ENCODE data around the gene DTHD1. TPM values are rescaled to one million over a fixed set of nuclear protein-coding genes. Genes with fewer than 3 reads are reported as not detected.

Gene DTHD1
- total RNA-seq, 5 donors from 2014 or later (not counting 1 experiment from before 2014, with no cell fraction given) = 0.79 to 7.9 (median 2.5) TPM

GRCh38 chr4:36386691-36387090 is 105.3 kb downstream of the DTHD1 start:
- Mint-ChIP-seq H3K27me3 (no peaks in the 10 kb centered on the region), H3K36me3 (no peaks in the 10 kb centered on the region), H3K4me3 (peak overlapping the region in 2 of 3 donors; percentile 4 to 43), H3K9me3 (no peaks in the 10 kb centered on the region), H3K4me1 (peaks cover 36 to 39% (median 37%) of the 10 kb centered on the region in 3 donors), H3K27ac (peak overlapping the region; percentile 89 to 93)
- peak in 1 of 35 experiments; percentile 15 for DNase-seq
- Histone ChIP-seq H3K4me1 (ENCODE audit: control insufficient read depth in 1 of 2, extremely low read depth in 1 of 2, insufficient read depth in 2 of 2, low read length in 2 of 2) (peaks cover 9 to 19% of the 10 kb centered on the region in 2 experiments), H3K9me3 (no peaks in the 10 kb centered on the region), H3K27me3 (replicated peaks in 1 of 2; ENCODE audit: control insufficient read depth in 2 of 2, extremely low read depth in 1 of 2, insufficient read depth in 2 of 2, low read length in 1 of 2) (no peaks in the 10 kb centered on the region), H3K27ac (ENCODE audit: low read length) (peak overlapping the region; percentile 83), H3K36me3 (ENCODE audit: control insufficient read depth in 2 of 2, extremely low read depth in 1 of 2, insufficient read depth in 1 of 2, low read length in 1 of 2) (no peaks in the 10 kb centered on the region), H3K4me3 (ENCODE audit: control insufficient read depth in 1 of 2, extremely low read depth in 1 of 2, low read length in 1 of 2) (no peak overlapping the region)
- ChIA-PET POLR2A (no interaction called here), CTCF (interaction anchor here (0.6 to 3.1 kb wide), 3 partner anchors 12 to 15 kb away, joined by 3 to 52 read pairs (median 3); no protein-coding TSS in a partner anchor)
- no peak for ATAC-seq (replicated peaks in 1 of 4)

- Histone ChIP-seq H3K9me3 (no peaks in the 10 kb centered on the region), H3K4me1 (ENCODE audit: control insufficient read depth in 1 of 2, extremely low read depth in 1 of 2, insufficient read depth in 2 of 2, low read length in 2 of 2) (peaks cover 9 to 19% of the 10 kb centered on the region in 2 experiments), H3K27me3 (replicated peaks in 1 of 2; ENCODE audit: control insufficient read depth in 2 of 2, extremely low read depth in 1 of 2, insufficient read depth in 2 of 2, low read length in 1 of 2) (no peaks in the 10 kb centered on the region), H3K4me3 (ENCODE audit: control insufficient read depth in 1 of 2, extremely low read depth in 1 of 2, low read length in 1 of 2) (no peak overlapping the region), H3K36me3 (ENCODE audit: control insufficient read depth in 2 of 2, extremely low read depth in 1 of 2, insufficient read depth in 1 of 2, low read length in 1 of 2) (no peaks in the 10 kb centered on the region), H3K27ac (ENCODE audit: low read length) (no peak overlapping the region)
- Mint-ChIP-seq H3K27me3 (no peaks in the 10 kb centered on the region), H3K27ac (no peak overlapping the region), H3K4me1 (peaks cover 28 to 45% (median 32%) of the 10 kb centered on the region in 3 donors), H3K9me3 (no peaks in the 10 kb centered on the region), H3K4me3 (no peak overlapping the region), H3K36me3 (no peaks in the 10 kb centered on the region)
- DNase-seq (no peak), ATAC-seq (replicated peaks in 1 of 4) (no peak)
- CTCF ChIA-PET = interaction anchor here (1.1 to 1.8 kb wide), 2 partner anchors 11 kb away, joined by 3 to 8 read pairs; no protein-coding TSS in a partner anchor
- WGBS (ENCODE audit: insufficient coverage) = 57% methylated on average over 2 of the region's 5 CpGs
- POLR2A ChIA-PET = interaction anchor here in 1 of 2 donors (0.7 kb wide), 1 partner anchor 14 kb away, joined by 3 read pairs; no protein-coding TSS in a partner anchor
These were observed 107.3 kb downstream of the DTHD1 start for GRCh38 chr4:36388710-36389109.

GRCh38 chr4:36391411-36391810 is 110.0 kb downstream of the DTHD1 start:
- no peaks in the 10 kb centered on the region for H3K9me3 ChIP-seq
- no peaks in the 10 kb centered on the region for H3K36me3 Mint-ChIP-seq
- H3K4me1 ChIP-seq (ENCODE audit: control insufficient read depth in 1 of 2, extremely low read depth in 1 of 2, insufficient read depth in 2 of 2, low read length in 2 of 2) = peaks cover 6 to 22% of the 10 kb centered on the region in 2 experiments
- ChIA-PET POLR2A (no interaction called here), CTCF (interaction anchor here in 1 of 2 donors (2.1 kb wide), 1 partner anchor 8 kb away, joined by 6 read pairs; no protein-coding TSS in a partner anchor)
- H3K27ac Mint-ChIP-seq = no peak overlapping the region
- H3K9me3 Mint-ChIP-seq = no peaks in the 10 kb centered on the region
- H3K27me3 Mint-ChIP-seq = no peaks in the 10 kb centered on the region
- no CpG with 5 or more reads among the region's 2 CpGs for WGBS (ENCODE audit: insufficient coverage)
- no peak for DNase-seq
- H3K27ac ChIP-seq (ENCODE audit: low read length) = no peak overlapping the region
- no peaks in the 10 kb centered on the region for H3K36me3 ChIP-seq (ENCODE audit: control insufficient read depth in 2 of 2, extremely low read depth in 1 of 2, insufficient read depth in 1 of 2, low read length in 1 of 2)
- peaks cover 16 to 36% (median 29%) of the 10 kb centered on the region in 3 donors for H3K4me1 Mint-ChIP-seq
- H3K4me3 ChIP-seq (ENCODE audit: control insufficient read depth in 1 of 2, extremely low read depth in 1 of 2, low read length in 1 of 2) = no peak overlapping the region
- no peak overlapping the region for H3K4me3 Mint-ChIP-seq
- no peaks in the 10 kb centered on the region for H3K27me3 ChIP-seq (replicated peaks in 1 of 2; ENCODE audit: control insufficient read depth in 2 of 2, extremely low read depth in 1 of 2, insufficient read depth in 2 of 2, low read length in 1 of 2)
- ATAC-seq (replicated peaks in 1 of 4) = no peak

GRCh38 chr4:36392024-36392423 is 110.6 kb downstream of the DTHD1 start:
- Mint-ChIP-seq H3K9me3 (no peaks in the 10 kb centered on the region), H3K4me3 (no peak overlapping the region), H3K4me1 (peaks cover 10 to 31% (median 23%) of the 10 kb centered on the region in 3 donors), H3K27ac (peak overlapping the region in 1 of 2 donors; percentile 11), H3K27me3 (no peaks in the 10 kb centered on the region), H3K36me3 (no peaks in the 10 kb centered on the region)
- no CpG with 5 or more reads among the region's 1 CpG for WGBS (ENCODE audit: insufficient coverage)
- POLR2A ChIA-PET = no interaction called here
- CTCF ChIA-PET = interaction anchor here (0.6 to 2.1 kb wide), 2 partner anchors 8 to 109 kb away, joined by 3 to 6 read pairs; no protein-coding TSS in a partner anchor
- H3K27ac ChIP-seq (ENCODE audit: low read length) = no peak overlapping the region
- H3K36me3 ChIP-seq (ENCODE audit: control insufficient read depth in 2 of 2, extremely low read depth in 1 of 2, insufficient read depth in 1 of 2, low read length in 1 of 2) = no peaks in the 10 kb centered on the region
- no peak for DNase-seq
- peaks cover 3 to 16% of the 10 kb centered on the region in 2 experiments for H3K4me1 ChIP-seq (ENCODE audit: control insufficient read depth in 1 of 2, extremely low read depth in 1 of 2, insufficient read depth in 2 of 2, low read length in 2 of 2)
- H3K27me3 ChIP-seq (replicated peaks in 1 of 2; ENCODE audit: control insufficient read depth in 2 of 2, extremely low read depth in 1 of 2, insufficient read depth in 2 of 2, low read length in 1 of 2) = no peaks in the 10 kb centered on the region
- H3K9me3 ChIP-seq = no peaks in the 10 kb centered on the region
- H3K4me3 ChIP-seq (ENCODE audit: control insufficient read depth in 1 of 2, extremely low read depth in 1 of 2, low read length in 1 of 2) = no peak overlapping the region
- ATAC-seq (replicated peaks in 1 of 4) = no peak

GRCh38 chr4:36392916-36393315 is 111.5 kb downstream of the DTHD1 start:
- no peak for ATAC-seq (replicated peaks in 1 of 4)
- Mint-ChIP-seq H3K4me3 (no peak overlapping the region), H3K36me3 (no peaks in the 10 kb centered on the region), H3K4me1 (peaks cover 8 to 27% (median 20%) of the 10 kb centered on the region in 3 donors), H3K27ac (no peak overlapping the region), H3K27me3 (no peaks in the 10 kb centered on the region), H3K9me3 (no peaks in the 10 kb centered on the region)
- Histone ChIP-seq H3K9me3 (no peaks in the 10 kb centered on the region), H3K27ac (ENCODE audit: low read length) (no peak overlapping the region), H3K36me3 (ENCODE audit: control insufficient read depth in 2 of 2, extremely low read depth in 1 of 2, insufficient read depth in 1 of 2, low read length in 1 of 2) (no peaks in the 10 kb centered on the region), H3K4me1 (ENCODE audit: control insufficient read depth in 1 of 2, extremely low read depth in 1 of 2, insufficient read depth in 2 of 2, low read length in 2 of 2) (peaks cover 3 to 11% of the 10 kb centered on the region in 2 experiments), H3K4me3 (ENCODE audit: control insufficient read depth in 1 of 2, extremely low read depth in 1 of 2, low read length in 1 of 2) (no peak overlapping the region), H3K27me3 (replicated peaks in 1 of 2; ENCODE audit: control insufficient read depth in 2 of 2, extremely low read depth in 1 of 2, insufficient read depth in 2 of 2, low read length in 1 of 2) (no peaks in the 10 kb centered on the region)
- ChIA-PET POLR2A (no interaction called here), CTCF (interaction anchor here in 1 of 2 donors (0.5 kb wide), 1 partner anchor 152 kb away, joined by 7 read pairs; no protein-coding TSS in a partner anchor)
- DNase-seq = no peak
- 82% methylated on average over 1 of the region's 4 CpGs for WGBS (ENCODE audit: insufficient coverage)

Other genes starting within 250 kb of the DTHD1 start
- 10 to 100 TPM; 41.2 to 94.3 (median 61.0) TPM for gene ARAP2, start 37.1 kb upstream of the DTHD1 start, total RNA-seq